Stimulated activated CD8-positive, alpha-beta memory T cell treated with anti-CD3 and anti-CD28 coated beads, Interleukin-12 subunit alpha, Interleukin-12 subunit beta, amount 100 ng/mL, for 1 hour (primary cell): ENCODE measurements around the gene QTRT2.

Experiments
- DNase-seq: peaks from one replicate; pipeline ENCODE4 v3.0.0-alpha.2; 2020; ENCODE audit warnings: low read depth

The QTRT2 gene

GRCh38 chr3:114056130-114057010 lies at the start of gene QTRT2, which contains the start of gene CCDC191:
Gene QTRT2 (plus strand): TSS chr3:114056737. CDS start chr3:114065258, 8,521 bp downstream.
Gene CCDC191 (minus strand): TSS chr3:114056526. CDS start chr3:114056466, 60 bp downstream.
- peak; percentile 98 for DNase-seq

GRCh38 chr3:114011059-114011797 lies 45.3 kb upstream of the QTRT2 start:
- no peak for DNase-seq

DNA sequence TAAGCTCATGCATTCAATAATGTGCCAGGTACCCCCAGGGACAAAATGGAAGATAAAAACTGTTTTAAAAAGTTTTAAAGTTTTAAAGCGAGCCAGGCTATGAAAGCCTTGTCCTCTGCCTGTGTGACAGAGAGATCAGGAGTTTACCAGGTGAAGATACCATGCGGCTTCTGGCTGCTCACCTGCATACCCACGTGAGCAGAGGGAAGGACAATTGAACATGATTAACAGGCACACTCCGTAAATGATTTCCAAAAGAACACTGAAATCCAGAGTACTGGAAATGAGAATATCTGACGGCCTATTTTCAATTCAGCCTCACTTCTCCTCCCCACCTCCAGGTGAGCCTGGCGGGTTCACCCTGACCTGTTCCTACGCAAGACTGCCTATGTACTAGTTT lies 42.3 kb upstream of the QTRT2 start:
- DNase-seq = no peak

- no peak for DNase-seq
Measured at GRCh38 chr3:114019486-114019885, 37.1 kb upstream of the QTRT2 start.

DNA sequence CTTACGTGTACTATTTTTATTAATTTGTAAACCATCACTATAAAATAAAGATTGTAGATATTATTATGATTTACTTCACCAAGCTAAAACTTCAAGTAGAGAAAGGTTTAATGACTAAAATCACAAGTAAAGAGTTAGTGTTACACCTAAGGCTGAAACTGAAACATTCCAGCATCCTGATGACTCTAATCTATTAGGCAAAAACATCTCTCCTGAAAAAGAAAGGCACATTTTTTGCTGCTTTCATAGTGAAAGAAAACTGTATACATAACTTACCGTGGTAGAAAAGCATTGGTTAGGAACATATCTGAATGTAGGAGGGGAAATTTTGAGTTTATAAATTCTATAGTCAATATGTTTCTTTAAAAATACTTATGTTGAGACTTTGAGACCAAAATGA lies 35.6 kb upstream of the QTRT2 start:
- no peak for DNase-seq

DNA sequence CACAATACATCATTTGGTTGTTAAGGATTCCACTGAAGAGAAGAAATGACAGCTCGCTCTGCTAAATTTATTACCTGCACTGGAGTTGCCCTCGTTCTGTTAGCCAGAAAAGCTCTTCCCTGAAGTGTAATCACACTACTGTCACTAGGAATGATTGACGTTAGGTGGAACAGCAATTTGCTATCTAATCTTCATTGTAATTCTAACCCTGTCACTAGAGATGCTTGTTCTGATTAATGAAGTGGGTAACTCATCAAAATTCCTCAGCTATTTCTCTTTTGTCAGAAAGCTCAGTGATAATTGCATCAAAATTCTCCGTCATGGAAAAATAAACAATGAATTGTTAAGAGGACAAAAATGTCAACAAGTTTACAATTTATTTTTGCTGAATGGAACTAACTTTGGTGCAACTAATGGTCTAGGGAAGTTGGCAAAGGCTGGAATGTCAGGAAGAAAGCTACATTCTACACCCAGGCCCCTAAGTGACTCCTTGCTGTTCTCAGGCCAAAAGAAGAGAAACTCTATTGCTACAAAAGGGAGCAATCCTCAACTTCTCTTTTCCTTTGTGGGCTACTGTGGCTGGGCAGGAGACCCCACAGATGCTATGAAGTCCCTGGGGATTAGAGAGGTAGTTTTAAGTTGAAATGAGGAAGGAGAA lies 34.3 kb upstream of the QTRT2 start:
- DNase-seq = no peak

DNA sequence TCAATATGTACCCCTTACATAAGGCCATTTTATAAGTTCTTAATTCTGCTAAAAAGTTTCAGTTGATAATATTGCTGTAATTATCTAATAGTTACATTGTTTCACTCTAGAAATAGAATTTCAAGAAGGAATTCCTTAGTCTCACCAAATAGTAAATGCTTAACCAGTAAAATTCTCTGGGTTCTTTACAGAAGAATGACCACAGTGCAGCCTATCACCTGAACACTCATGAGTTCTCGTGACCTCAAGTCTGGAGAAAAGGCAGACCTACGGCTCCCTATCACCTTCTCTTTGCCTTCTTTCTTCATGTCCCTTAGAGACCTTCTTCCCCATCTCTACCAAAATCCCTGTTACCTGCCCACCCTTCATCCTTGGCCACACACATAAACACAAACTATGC lies 31.1 kb upstream of the QTRT2 start:
- no peak for DNase-seq

DNA sequence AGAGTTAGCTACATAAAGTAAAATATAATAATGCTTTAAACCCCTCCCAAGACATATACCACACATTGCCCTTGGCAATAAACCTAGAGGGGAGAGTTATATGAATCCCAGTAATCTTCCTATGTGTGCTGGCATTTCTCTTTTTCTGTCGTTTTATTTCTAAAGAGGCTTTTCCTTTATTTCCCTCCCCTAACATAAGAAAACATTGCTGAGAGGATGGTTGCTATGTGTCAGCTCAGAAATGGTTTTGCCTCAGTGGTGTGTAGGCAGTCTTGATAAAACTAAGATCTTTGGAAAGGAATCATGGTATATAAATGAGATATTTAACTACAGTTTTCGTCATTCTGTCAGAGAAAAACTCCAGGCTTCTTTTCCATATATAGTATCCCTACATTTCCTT lies 30.2 kb upstream of the QTRT2 start:
- DNase-seq = no peak

- DNase-seq = no peak
Measured at GRCh38 chr3:114033721-114034120, 22.8 kb upstream of the QTRT2 start.

DNA sequence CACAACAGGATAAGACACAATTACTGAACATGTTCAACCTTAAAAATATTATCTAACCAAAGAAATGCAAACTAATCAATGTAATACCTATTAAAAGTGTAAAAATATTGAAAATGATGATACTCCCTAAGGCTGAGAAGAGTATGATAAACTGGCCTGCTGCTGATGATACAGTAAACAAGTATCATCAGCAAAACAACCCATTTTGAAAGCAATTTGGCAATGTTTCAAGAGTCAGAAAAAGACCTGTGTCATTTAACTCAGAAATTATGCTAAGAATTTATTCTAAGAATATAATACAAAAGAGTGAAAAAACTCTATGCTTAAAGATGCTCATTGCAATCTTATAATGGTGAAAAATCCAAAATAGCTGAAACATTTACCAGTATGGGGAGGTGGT lies 22.3 kb upstream of the QTRT2 start:
- no peak for DNase-seq

DNA sequence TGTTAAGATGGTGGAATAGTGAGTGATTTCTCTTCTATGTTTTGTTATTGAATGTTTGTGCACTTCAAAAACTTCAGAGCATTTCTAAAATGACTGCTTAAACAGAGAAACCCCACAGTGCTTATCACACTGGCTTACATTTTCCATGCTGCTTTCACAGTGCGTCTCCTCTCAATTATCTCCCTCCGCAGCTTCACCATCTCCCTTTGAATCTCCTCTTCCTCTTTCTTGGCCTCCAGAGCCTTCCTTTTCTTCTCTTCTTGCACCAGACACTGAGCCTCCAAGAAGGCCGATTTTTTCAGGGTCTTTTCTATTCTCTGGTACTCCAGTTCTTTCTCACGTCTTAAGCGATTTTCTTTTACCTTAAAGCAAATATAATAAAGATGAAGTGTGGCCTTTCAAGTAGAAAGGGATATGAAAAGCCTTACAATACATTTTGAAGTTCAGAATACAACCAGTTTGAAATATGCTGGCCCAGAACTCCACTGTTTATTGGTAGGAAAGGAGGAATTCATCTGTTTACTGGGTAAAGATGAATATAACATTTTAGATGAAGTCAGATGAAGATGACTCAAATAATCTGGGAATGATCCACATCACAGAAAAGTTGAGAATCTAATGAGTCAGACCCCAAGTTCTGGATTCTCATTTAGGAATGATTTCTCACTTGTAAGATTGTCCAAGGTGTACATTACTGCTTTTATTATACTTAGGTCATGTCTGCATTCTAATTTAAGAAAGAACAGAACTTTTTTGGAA lies 21.6 kb upstream of the QTRT2 start:
- DNase-seq = no peak

- DNase-seq = no peak
Measured at GRCh38 chr3:114035896-114036295, 20.6 kb upstream of the QTRT2 start.

DNA sequence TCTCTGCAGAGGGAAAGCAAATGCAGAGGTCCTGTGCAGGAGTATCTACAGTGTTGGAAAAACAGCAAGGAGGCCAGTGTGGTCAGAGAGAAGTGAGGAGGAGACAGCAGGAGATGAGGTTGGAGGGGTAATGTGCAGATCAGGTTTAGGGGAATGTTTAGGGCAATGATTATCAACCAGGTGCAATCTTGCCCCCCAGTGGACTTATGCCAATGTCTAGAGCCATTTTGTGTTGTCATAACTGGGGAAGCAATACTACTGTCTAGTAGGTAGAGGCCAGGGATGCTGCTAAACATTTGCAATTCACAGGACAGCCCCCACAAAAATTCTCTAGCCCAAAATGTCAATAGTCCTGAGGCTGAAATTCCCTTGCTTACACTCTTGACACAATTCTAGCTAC lies 13.3 kb upstream of the QTRT2 start:
- DNase-seq = no peak

GRCh38 chr3:114052216-114052615 lies 4.3 kb upstream of the QTRT2 start:
- DNase-seq = no peak

GRCh38 chr3:114057011-114057347 lies 442 bp downstream of the QTRT2 start:
- DNase-seq = no peak

DNA sequence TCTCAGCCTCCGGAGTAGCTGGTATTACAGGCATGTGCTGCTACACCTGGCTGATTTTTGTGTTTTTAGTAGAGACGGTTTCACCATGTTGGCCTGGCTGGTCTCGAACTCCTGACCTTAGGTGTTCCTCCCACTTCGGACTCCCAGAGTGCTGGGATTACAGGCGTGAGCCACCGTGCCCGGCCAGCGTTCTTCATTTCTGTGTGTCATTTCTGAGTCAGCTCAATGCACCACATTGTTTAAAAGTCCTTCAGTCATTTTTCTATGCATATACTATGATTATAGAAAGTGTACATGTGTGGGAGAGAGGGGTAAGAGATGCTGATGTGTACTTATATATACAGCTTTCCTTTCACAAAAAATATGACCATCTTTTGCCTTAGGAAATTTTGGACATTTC lies 2.1 kb downstream of the QTRT2 start:
- no peak for DNase-seq

DNA sequence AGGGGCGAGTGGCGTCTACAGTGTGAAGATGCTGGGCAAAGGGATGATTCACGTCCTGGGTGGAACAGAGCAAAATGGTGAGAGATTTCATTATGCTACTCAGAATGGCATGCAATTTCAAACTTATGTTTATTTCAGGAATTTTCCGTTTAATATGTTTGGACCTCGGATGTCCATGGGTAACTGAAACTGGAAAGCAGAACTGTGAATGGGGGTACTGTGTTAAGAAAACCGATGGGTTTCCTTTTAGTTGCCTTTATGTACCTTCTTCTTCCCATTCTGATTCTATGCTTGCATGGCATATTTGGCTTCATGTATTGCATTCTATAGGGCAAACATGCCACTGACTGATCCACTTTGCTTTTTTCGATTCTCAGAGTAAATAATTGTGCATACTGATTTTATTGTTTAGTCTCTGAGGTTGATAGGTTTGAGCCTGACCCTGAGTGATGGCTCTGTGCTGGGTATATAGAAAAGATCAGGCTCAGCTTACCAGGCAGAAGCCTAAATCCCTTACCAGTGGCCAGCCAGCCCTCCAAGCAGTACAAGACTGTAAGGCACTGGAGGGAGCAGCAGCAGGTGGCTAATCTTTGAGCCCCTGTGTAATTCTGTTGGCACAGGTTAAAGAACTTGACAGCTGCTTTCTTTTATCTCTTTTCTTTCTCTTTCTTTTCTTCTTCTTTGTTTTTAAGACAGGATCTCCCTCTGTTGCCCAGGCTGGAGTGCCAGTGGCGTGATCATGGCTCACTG lies 4.5 kb downstream of the QTRT2 start:
- no peak for DNase-seq

- DNase-seq = no peak
Measured at GRCh38 chr3:114067804-114068203, 11.3 kb downstream of the QTRT2 start.

GRCh38 chr3:114068336-114068735 lies 11.8 kb downstream of the QTRT2 start:
- DNase-seq = no peak

DNA sequence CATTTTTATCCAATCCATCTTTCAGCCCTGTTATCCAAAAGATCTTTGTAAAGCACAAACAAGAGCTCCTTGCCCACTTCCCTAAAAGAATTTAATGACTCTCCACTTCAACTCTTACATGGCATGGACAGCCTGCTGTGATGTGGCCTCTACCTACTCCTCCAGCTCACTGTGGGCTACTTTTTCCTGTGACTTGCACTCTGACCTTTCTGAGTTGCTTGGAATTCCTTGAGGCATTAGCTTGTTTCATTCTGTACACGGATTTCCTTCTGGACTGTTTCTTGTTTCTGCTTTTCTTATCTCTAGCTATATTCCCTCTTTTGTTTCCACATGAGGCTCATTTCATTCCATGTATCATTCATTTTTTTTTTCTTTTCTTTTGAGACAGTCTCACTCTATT lies 15.2 kb downstream of the QTRT2 start:
- no peak for DNase-seq

DNA sequence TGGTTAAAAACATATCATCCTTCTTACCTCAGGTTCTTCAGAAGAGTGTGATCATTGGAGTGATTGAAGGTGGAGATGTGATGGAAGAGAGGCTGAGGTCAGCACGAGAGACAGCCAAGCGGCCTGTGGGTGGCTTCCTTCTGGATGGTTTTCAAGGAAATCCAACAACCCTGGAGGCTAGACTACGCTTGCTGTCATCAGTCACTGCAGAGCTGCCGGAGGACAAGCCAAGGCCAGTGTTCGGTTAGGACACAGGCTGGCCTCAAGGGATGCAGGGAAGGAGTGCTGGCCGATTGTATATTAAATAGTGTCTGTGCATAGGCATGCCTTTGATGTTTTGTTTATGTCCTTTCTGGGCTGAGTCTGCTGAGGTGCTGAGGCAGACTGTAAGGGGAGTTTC lies 20.2 kb downstream of the QTRT2 start:
- DNase-seq = no peak
